Activated naive CD8-positive, alpha-beta T cell treated with anti-CD3 and anti-CD28 coated beads, Interleukin-2, amount 50 U/mL, for 16 hours (primary cell): ENCODE measurements around the gene KIF20A.
"Not testable (repeated sequence)": the region's sequence is repeated elsewhere in the genome, so short reads cannot be mapped to it uniquely, and the experiment has no call there.

Experiments used
- DNase-seq: peaks from one replicate; pipeline ENCODE4 v3.0.0-alpha.2; 2020; ENCODE audit warnings: low read depth, low spot score

The KIF20A gene

DNA sequence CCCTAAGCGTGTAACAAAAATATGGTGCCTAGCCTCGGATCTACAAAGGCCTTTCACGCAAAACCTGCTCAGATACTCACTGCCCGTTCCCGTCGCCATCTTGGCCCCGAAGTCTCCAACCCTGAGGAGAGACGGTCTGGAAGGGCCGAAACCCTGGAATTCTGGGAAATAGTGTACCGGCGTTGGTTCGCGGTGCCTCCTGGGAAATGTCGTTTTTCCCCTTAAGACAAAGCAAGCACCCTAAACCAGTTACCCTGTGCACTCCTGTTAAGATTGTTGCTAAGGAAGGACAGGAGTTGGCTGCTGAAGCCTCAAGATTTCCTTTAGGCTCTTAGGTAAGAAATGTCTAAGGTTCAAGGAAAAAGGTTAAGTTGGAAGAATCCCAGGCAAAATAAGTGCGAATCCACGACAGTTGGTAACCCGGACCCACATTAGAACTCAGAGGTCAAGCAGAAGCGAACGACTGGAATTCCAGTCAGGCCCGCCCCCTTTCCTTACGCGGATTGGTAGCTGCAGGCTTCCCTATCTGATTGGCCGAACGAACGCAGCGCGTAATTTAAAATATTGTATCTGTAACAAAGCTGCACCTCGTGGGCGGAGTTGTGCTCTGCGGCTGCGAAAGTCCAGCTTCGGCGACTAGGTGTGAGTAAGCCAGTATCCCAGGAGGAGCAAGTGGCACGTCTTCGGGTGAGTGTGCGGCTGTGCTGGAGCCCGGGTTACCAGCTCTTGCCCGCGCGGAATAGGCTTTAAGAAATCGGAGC lies at the start of gene KIF20A, which contains the start of gene BRD8:
Gene KIF20A, plus strand, starts transcription at position 597 of the 761 bp plus-strand sequence. CDS start 569 bp downstream, outside the sequence.
Gene BRD8, minus strand, starts transcription at position 115 of the 761 bp plus-strand sequence. Its CDS starts 16 bp downstream, at position 99.
- DNase-seq: peak; percentile 82

DNA sequence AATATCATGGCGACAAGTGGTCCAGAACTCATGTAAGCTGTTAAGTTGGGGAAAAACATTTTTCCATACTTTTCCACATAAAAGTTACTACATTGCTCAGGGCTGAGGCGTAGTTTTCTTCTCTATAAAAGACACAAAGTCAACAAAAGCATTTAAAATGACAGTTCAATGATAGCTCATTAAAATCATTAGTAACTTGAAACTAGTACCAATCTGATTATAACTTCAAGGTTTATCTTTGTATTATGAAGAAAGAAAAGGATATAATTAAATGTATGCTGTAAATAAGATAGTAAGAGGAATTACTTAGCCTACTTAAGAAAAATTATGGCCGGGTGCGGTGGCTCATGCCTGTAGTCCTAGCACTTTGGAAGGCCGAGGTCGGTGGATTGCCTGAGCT lies 49.6 kb upstream of the KIF20A start:
- DNase-seq: no peak

DNA sequence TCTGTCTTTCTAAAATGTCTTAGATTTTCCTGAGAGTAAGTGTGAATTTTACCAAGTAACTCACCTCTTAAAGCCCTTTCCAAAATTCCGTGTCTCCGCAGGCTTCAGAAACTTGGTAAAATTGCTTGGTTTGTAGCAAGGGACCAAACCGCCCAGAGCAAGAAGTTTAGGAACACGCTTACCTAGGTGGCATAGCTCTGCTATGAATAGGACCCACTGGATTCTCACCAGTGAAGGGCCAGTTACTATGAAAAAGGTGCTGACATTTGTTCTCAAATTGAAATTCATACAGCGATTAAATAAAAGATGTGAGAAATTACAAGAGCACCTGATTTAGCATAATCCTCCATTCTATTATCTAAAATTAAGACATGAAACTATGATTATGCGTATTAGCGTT lies 46.4 kb upstream of the KIF20A start:
- no peak for DNase-seq

DNA sequence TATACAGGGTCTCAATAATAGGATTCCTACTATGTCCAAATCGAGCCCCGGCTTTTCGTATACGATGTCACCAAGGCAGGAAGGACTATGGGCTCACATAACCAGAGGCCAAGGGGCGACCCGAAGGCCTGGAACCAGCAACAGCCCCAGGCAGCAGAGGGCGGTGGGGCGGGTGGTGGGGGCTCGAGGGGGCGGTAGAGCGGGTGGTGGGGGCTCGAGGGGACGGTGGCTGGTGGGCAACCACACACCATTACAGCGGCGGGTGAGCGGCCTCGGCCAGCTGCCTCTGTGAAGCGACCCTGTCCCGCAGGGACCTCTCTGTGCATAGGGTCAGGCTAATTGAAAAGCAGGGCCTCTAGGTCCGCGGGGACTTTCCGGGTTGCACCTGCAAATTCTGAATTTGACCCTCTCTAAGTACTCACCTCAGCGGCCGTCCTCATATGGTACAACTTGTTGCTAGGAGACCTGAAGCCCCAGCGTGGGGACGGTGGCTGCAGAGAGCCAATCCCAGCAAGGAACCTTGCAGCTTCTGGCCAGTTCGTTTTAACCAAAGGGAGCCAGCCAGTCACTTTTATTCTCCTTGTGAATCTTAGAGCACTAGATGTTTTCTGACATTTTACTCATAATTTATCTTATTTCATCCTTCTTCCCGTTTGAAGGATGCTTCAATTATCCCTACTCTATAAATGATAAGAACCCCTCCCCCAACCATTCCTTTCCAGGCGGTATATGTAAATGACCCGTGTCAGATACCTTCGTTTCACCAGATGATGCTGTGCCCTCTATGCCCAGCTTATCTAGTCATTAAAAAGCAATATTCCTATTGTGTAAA lies 39.7 kb upstream of the KIF20A start, which contains the start of gene NME5:
Gene NME5, minus strand, starts transcription at position 480 of the 832 bp plus-strand sequence. CDS start 648 bp downstream, outside the sequence.
- no peak for DNase-seq

DNA sequence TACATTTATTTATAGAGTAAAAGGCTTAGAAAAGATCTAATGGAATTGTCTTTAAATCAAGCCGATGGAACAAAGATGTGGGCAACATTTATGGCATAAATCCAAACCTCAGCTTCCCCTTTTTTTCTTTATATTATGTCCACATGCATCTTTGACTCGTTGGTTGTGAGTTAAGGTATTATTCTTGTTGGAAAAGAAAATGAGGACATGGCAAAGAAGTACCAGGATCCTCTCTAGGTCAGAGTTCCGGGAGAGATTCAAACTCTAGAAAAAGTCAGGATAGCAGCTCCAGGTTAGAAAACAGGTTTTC lies 39.2 kb upstream of the KIF20A start:
- DNase-seq: no peak

DNA sequence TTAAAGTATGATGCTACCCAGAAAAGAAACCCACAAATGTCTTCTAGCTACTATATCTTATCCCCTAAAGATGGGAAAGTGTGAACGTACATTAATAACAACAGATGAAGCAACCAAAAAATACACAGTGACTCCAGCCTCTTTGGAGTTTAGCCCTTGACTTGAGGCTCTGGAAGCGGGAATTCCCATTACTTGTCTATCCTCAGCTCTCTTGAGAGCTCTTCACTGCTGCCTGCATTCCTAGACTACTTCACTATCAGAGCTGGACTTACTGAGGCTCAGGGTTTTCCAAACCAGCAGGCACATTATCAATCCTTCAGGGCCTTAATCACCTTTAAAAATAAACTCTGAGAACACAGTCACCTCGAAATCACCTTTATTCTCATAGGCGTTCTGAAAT lies 38.6 kb upstream of the KIF20A start:
- no peak for DNase-seq

DNA sequence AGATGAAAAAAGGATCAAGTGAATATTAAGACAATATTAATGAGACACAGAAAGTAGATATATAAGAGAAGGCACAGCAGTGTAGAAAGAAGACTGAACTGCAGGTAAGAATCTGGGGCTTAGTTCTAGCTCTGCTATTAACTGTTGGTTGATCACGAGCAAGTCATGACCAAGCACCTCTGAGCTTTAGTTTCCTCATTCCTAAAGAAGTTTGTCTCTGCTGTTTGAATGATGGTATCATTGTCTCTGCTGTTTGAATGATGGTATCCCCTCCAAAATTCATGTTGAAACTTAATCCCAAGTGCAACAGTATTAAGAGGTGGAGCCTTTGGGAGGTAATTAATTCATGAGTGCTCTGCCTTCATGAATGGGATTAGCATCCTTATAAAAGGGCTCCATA lies 37.2 kb upstream of the KIF20A start:
- DNase-seq: no peak

DNA sequence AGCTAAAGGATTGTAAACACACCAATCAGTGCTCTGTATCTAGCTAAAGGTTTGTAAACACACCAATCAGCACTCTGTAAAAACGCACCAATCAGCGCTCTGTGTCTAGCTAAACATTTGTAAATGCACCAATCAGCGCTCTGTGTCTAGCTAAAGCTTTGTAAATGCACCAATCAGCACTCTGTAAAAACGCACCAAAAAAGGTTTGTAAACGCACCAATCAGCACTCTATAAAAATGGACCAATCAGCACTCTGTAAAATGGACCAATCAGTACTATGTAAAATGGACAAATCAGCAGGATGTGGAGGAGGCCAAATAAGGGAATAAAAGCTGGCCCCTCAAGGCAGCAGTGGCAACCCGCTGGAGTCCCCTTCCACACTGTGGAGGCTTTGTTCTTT lies 35.3 kb upstream of the KIF20A start:
- not testable (repeated sequence) for DNase-seq

DNA sequence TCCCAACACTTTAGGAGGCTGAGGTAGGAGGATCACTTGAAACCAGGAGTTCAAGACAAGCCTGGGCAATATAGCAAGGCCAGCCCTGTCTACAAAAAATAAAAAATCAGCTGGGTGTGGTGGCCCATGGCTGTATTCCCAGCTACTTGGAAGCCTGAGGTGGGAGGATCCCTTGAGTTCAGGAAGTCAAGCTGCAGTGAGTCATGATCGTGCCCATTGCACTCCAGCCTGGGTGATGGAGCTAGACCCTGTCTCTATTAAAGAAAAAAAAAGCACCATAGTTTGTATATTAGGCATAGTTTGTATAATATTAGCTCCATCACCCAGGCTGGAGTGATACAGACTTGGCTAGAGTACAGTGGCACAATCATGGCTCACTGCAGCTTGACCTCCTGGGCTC lies 30.1 kb upstream of the KIF20A start:
- DNase-seq: no peak

DNA sequence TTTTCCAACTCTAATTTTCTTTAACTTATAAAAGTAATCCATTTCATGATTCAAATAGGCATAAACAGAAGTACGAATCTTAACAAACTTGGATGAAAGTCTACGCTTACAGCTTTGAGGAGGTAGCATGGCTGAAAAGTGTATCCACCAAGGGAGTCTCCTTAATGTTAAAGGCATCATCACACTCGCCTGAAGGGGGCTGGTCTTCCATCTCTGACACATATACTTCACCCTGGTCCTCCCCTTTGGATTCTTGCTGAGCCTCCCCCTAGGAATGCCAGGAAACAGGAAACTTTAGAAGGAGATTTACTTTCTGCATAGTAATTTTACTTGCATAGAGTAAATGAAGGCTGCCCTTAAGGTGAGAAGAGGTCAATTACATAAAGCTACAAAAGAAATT lies 29.4 kb upstream of the KIF20A start:
- DNase-seq: no peak

DNA sequence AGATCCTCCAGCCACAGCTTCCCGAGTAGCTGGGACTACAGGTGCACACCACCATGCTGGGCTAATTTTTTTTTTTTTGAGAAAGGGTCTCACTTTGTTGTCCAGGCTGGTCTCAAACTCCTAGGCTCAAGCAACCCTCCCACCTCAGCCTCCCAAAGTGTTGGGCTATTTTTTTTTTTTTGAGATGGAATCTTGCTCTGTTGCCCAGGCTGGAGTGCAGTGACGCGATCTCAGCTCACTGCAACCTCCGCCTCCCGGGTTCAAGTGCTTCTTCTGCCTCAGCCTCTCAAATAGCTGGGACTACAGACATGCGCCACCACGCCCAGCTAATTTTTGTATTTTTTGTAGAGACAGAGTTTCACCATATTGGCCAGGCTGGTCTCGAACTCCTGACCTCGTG lies 22.9 kb upstream of the KIF20A start:
- not testable (repeated sequence) for DNase-seq

DNA sequence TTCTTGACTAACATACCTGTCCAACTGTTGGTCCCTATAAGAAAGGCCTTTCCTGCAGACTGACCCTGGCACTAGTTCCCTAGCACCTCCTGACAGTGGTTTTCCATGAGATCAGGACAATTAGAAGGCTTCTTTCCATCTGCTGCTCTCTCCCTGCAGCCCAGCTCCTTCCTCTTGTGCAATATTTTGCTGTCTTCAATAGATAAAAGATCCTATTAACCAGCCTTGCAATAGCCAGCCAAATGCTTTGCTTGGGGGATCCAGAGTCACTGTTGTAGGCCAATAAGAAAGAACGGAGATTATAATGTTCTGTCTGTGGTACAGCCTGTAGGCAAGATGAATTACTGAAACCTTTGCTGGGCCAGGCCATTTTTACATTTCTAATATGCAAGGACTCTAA lies 21.3 kb upstream of the KIF20A start:
- no peak for DNase-seq

DNA sequence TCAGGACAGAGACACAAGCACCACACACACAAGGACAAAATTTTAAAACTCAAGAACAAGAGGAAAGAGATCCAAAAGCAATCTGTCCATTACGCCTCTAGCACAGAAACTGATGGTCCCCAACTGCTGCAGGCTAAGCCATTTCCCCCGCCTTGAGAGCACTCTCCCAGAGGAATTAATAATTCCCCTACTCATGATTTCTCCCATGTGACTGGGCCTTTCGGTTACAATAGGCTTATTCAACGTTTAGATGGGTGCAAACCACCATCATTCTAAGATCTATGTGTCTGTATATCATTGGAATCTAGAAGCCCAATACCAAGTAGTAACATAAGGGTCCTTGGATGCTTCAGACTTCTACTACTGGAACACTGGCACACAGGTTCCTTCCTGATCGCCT lies 19.2 kb upstream of the KIF20A start:
- no peak for DNase-seq

DNA sequence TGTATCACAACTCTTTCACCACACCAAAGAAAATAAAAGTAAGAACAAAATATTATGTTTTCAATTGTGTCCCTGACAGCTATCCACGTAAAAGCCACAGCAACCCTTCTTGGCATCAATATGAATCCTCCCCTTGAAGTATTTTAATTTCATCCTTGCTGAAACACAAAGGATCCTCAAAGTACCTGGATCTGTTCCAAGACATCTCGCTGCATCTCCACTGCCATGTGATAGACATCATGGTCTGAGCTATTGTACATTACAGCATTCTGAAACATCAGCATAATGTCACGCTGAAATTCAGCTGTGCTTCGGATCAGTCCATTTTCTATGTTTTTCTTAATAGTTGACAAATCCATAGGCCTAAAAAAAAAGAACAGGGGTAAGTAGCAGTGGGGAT lies 18.2 kb upstream of the KIF20A start:
- no peak for DNase-seq

DNA sequence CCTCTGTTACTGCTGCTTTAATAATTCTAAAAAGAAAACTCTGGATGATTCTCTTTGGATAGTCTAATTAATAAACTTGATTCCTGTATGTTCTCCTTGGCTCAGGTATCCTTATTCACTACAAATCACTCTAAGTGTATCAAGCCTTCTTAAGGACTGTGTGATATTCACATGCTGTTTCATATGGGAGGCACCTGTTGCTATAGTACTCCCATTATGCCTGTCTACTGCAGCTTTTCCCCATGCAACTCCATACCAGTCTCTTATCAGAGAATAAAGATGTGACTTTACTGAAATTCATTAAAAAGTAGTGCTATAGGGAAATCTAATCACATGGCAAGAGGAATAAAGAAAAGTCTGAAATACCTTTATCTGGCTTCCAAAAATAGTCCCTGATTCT lies 15.2 kb upstream of the KIF20A start:
- no peak for DNase-seq

DNA sequence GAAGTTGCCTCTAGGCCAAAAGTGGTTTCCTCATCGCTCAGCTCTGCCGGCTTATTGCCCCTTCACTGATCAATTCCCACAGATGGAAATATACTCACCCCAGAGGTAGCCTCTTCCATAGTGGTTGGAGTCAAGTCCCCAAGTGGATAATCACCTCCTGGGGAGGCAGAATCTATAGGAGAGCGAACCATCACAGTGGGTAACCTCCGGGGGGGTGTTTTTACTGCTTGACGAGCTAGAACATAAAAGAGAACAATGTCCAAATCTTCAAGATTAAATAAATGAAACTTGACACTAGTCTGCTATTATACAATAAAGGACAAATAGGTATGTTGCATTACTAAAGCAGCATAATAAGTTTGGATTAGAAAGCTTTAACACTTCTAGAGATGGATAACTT lies 9.8 kb upstream of the KIF20A start:
- no peak for DNase-seq

DNA sequence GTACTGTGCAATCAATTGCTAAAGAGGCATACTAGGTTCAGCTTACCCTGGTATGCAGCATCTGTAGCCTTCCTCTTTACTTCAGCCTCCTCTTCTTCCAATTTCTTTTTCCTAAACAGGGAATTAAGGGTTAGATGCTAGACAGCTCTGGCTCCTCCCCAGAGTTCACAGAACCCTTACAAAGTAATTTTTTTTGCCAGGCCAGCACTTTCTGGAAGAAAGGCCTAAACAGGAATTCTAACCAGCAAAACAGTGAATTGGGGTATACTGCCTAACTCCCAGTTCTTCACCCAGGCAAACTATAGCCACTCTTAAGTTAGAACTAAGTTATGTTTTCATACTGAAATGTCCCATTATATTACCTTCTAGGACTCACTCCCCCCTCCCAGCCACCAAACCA lies 8.6 kb upstream of the KIF20A start:
- DNase-seq: no peak

DNA sequence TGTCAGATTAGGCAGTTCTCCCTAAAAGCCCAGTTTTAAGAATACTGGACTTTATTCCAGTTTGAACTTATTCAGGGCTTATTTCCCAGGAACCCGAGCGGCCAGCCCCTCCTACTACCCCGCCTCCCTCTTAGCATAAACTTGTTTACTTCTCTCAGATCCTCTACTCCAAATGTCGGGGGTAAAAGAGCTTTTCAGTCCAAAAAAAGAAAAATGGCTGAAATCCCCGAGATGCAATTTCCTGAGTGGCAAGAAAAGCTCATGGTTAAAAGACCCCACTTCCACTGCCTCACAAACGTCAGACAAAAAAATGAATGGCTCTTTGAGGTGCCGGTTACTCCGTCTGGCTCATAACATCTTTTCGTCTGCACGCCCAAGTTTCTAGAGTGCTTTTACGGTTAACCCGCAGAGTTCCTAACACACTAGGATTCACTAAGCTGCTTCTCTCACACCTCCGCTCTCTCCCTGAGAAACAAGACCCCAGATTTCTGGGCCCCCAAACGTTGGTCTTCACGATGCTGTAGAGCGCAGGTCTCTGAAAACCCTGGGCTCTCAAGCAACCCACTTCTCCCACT lies 884 bp upstream of the KIF20A start:
- no peak for DNase-seq

DNA sequence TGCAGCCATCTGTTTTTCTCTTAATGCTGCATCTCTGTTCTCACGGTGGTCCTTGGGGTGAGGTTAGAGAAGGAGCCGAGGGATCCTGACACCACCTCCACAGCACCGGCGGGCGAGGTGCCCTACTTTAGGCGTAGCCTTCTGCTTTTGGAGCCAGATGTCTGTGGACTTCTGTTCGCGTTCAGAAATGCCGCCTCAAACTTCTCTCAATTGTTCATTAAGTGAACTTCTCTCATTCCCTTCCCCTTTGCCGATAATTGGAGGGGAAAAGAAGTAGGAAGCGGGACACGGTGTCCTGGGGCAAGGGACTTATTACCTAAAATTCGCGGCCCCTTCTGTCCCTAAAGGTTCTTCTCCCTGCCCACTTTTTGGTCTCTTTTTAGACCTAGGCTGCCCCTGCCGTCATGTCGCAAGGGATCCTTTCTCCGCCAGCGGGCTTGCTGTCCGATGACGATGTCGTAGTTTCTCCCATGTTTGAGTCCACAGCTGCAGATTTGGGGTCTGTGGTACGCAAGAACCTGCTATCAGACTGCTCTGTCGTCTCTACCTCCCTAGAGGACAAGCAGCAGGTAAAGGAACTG lies 455 bp downstream of the KIF20A start:
- no peak for DNase-seq

DNA sequence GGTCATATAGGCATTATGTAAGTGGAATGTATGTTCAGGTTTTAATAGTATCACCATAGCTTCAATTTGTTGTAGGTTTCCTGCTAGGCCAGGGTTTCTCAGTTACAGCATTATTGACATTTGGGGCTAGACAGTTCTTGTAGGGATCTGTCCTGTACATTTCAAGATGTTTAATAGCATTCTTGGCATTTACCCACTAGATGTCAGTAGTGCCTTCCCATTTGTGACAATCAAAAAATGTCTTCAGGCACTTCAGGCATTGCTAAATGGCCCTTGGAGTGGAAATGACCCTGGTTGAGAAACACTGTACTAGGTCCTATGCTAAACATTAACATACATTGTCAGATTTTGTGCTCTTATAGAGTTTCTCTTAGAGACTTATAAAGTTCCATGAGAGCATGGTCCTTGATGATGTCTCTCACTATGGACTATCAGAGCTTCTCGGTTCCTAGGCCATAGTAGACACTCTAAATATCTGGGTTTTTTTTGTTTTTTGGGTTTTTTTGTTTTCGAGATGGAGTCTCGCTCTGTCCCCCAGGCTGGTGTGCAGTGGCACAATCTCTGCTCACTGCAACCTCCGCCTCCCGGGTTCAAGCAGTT lies 1.4 kb downstream of the KIF20A start:
- DNase-seq: no peak

DNA sequence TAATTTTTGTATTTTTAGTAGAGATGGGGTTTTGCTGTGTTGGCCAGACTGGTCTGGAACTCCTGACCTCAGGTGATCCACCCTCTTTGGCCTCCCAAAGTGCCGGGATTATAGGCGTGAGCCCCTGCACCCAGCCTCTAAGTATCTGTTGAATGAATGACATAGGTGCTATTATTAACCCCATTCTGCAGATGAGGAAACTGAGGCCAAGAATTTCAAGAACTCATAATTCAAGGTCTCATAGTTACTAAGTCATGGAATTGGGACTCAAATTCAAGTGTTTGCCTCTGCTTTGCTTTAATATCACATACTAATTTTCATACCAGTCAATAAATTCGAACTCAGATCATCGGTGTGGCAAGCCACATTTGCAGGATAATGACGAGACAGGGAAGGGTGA lies 1.9 kb downstream of the KIF20A start:
- no peak for DNase-seq

DNA sequence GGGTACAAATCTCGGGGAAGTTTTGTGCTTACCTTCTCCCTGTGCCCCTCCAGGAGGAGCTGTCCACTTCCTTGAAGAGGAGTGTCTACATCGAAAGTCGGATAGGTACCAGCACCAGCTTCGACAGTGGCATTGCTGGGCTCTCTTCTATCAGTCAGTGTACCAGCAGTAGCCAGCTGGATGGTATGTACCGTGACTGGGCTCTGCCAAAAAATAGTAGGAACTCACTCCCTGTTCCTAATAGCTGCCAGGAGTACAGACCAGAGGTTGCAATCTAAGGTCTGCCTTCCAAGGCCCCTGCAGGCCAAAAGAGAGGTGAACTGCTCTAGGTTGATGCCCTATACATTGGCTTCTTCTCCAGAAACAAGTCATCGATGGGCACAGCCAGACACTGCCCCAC lies 3.9 kb downstream of the KIF20A start:
- DNase-seq: no peak
